Eye (tissue), 1 donor: Measurements from ENCODE around the gene GSK3A.

Experiments
- DNase-seq: peaks from one replicate; pipeline ENCODE4 v3.0.0-alpha.2; 2015

GSK3A gene

DNA sequence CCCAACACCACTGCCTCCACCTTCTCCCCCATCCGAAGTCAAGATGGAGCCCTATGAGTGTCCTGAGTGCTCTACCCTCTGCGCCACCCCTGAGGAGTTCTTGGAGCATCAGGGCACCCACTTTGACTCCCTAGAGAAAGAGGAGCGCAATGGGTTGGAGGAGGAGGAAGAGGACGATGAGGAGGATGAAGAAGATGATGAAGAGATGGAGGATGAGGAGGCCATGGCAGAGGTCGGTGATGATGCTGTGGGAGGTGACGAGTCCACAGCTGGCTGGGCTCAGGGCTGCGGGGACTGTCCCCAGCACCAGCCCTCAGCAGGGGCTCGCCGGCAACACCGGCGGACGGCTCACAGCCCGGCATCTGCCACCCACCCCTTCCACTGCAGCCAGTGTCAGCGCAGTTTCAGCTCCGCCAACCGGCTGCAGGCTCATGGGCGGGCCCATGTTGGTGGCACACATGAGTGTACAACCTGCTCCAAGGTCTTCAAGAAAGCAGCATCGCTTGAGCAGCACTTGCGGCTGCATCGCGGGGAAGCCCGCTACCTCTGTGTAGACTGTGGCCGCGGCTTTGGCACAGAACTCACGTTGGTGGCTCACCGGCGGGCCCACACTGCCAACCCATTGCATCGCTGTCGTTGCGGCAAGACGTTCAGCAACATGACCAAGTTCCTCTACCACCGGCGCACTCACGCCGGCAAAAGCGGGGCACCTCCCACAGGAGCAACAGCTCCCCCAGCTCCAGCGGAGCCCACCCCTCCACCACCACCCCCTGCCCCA is 17.3 kb downstream of the GSK3A start:
- DNase-seq, result no peak

DNA sequence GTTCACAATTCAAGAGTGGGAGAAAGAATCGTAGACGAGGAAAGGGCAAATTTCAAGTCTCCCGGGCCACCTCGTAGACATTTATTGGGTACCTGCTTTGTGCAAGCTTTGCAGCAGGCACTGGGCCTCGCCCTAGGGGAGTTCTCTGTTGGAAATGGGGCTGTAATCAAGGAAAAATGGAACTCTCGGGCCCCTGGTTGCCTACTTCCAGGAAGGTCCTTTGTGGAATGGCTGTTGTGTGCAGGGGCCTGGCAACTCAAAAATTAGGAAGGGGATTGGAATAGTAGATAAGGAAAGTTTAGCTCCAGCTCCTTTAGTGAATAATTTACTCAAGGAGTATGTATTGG is 21.7 kb downstream of the GSK3A start:
- no peak for DNase-seq

DNA sequence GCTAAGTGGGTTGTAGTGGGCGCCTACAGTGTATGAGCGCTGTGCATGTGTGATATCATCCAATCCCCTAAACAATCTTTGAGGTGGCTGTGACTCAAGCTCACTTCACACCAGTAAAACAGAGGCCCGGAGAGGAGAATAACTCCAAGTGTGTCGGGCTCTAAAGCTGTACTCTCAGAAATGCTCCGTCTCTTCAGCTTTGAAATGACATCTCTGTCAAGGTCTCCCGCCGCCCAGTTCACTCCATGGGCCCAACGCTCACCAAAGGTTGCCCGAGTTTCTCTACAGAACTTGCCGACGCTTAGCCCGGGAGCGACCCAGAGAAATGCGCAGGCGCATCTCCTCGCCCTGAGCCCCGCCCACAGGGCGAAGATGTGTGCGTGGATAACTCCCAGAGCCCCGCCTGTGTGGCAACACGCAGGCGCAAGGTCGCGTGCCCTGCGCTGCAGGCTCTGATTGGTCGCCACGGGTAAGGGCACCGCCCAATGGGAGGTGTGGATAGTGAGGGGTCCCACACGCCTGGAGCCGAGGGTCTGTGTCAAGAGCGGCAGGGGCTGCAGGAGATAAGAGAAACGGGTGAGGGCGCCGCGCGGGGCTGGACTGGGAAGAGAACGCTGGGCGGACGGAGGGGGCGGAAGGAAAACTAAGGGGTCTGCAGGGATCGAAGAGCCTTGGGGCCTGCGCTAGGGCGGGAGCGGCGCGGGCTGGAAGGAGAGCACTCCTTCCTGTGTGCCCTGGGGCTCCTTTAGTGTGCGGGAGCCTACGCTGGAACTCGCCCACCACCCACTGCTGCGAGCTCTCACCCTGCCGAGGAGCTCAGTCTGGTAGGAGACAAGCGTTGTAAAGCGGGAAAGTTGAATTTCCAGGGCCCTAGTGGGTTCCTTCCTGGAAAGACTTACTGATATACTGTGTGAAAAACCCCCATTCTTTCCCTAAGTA is 22.3 kb downstream of the GSK3A start, which contains the start of gene ZNF526:
Gene ZNF526, plus strand, starts transcription at position 501 of the 939 bp plus-strand sequence. CDS start 4,092 bp downstream, outside the sequence.
- peak; percentile 99 for DNase-seq

DNA sequence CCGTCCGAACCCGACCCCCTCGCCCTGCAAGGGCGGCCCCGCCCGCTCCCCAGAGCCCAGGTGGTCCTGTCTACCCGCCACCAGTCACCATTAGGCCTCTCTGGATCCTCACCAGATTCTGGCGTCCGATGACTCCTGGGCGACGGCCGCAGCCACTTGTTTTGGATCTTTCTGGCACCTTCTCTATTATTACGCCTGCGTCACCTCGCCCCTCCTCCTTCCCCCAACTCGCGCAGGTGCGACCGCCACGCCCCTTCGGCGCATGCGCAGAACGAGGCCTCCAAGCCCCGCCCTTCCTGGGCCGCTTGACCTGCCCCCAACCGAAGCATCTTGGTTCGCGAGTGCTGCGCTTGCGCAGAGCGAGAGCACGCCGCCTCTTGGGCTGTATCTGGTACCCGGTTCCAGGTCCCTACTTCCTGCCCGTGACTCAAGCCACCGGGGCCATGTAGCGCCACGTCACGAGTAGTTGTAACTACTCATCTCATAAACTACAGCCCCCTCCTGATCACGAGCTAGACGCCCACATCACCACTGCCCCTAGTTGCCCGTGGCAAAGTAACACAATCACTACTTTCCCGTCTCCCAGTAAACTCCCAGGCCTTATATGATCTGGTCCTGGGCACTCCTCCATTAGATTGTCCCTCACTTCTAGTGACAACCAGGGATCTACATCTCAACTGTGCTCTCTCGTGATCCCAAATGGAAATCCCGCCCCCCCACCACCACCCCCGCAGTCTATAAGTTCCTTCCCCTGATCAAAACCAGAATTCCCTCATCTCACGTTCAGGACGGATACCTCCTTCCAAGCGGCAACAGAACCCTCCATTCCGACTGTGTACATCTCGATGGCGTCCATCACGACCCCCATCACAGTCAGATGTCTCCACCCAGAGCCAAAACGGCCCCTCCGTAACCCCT is 24.6 kb downstream of the GSK3A start, which contains the start of gene DEDD2:
Gene DEDD2, minus strand, starts transcription at position 158 of the 918 bp plus-strand sequence. CDS start 670 bp downstream, outside the sequence.
- DNase-seq, result peak; percentile 98

DNA sequence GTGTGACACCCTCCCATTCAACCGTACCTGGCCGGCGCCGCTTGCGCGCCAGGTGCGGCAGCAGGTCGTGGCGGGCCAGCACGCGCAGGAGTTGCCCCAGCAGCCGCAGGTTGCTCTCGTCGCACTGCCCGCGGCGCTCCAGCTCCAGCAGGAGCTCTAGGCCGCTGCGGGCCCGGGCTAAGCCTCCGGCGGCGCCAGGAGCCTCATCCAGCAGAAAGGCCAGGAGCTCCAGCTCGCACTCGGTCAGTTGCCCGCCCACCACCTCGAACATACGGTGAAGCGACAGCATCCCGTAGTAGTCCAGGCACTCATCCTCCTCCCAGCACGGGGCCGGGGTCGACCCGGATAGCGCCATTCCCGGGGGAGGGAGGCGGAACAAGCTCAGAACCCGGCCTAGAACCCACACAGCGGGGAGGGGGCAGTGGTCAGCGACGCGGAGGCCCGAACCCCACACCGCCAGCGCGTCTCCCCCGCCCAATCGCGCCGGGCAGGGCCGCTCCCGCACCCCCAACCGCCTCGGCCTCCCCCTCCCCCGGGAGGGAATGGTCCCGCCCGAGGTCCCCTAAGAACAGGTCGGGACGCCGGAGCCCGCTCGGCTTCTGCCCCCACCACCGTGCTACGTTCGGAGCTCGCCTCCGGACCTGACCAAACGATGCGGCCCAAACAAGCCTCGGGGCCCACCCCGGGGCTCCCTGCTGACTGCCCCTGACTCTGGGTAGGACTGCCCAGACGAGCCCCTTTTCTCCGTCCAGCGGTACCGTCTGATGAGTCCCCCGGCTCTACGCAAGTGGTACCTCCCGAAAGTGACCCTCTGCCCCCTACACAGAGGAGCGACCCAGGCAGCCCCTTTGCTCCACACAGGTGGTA is 25.5 kb downstream of the GSK3A start:
- DNase-seq, result no peak

DNA sequence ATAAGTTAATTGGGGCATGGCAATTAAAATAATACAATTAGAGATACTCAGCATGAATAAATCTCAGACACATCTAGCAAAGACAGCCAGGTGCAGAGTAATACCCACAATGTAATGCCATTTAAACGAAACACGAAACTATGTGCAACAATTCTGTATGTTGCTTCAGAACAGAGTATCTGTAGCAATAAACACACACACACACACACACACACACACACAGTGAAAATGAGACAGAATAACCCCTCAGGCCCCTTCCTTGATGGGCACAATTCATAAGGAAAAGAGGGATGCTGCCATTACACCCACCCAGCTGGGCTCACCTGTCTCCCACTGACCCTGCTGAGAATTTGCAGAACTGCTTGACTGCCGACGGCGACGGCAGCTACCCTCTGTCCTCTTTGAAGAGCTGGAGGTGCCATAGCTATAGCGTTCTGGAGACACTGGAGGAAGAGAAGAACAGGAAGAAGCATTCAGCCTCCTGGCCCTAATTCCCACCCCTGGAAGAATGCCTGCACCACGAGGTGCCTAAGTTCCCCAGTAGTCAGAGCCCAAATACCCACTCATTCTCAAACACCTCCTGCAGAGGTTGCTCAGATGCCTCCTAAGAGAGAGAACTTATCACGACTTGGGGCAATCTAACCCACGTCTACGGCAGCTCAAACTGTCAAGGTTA is 27.5 kb downstream of the GSK3A start:
- DNase-seq, result no peak

DNA sequence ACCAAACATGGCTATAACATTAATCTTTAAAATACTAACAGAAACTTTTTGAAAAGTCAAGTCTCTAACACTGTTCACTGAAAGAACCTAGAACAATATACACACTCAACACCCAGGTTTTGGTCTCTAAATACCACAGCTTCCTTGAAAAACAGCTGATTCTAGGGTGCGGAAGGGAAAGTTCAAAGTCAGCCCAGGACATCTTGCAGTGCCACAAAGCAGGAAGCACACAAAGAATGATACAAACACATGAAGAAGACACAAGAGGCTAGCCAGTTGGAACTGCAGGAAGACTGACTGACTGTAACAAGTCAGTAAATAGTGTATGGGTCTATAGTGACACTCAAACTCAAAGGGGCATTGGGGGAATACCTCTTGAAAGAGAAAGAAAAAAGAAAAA is 29.5 kb downstream of the GSK3A start:
- no peak for DNase-seq

DNA sequence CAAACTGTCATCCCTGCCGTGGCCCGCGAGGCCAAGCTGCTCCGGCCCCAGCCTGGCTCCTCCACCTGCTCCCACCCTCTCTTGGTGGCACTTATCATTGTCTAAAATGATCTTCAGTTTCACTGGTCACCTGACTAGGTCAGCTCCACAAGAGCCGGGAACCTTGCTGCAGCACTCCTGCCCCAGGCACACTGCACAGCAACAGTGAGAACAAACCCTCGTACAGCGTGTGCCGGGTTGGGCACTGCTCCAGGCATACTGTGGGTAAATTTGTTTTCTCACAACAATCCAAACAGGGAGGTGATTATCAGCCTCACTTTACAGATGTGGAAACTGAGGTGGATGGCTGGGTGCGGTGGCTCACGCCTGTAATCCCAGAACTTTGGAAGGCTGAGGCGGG is 33.8 kb downstream of the GSK3A start:
- no peak for DNase-seq

DNA sequence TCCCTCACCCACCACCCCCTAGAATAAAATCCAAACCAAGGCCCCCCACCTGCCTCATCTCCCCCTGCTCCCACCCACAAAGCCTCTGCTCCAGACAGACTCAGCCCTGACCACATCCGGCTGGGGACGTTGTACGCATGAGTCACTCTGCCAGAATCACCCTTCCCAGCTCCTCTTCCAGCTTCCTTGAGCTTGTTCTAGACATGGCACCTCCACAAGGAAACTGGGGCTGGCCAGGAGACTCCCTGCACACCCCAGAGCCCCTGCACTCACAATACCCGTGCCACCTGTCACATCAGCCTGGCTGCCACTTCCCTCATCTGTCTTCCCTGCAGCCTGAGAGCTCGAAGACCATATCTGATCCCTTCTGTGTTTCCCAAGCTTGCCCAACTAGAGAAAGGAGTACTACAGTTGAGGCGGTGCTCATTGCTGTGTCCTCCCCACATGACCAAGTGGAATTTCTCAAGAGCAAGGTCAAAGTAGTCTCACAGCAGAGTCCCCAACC is 34.6 kb downstream of the GSK3A start:
- DNase-seq, result no peak

DNA sequence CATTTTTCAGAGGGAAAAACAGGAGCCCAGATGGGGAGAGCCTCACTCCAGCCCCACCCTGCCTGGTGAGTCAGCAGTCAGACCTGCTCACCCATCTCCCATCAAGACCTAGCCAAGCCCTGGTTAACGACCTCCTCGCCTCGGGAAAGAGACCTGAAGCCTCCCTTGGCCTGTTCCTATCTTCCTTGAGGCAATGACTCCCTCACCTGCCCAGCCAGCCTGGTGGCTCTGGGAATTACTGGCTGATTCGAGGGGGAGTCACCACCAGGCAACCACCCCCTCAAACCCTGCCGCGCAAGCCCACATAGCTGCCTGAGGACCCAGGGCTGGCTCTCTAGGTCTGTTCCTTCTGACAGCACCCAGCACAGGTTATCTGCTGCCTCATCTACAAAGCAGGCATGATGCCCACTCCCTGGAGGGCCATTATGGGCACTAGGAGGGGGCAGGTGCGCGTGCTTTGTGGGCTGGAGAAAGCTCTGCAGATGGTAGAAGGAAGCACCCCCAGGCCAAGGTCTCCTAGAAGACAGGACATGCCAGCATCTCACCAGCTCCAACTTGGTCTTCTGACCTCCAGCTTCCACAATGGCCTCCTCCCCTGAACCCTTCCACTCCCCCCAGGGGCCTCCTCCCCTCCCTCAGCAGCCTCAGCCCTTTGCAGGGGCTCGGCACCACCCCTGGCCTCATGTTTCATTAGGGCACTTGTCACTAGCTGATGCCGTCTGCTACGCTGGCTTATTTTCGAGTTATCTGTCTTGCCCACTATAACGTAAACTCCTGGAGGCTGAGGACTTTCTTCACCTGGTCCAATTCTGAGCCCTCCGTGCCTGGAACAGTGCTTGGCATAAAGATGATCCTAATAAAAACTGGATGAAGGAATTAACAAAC is 35.3 kb downstream of the GSK3A start:
- no peak for DNase-seq

DNA sequence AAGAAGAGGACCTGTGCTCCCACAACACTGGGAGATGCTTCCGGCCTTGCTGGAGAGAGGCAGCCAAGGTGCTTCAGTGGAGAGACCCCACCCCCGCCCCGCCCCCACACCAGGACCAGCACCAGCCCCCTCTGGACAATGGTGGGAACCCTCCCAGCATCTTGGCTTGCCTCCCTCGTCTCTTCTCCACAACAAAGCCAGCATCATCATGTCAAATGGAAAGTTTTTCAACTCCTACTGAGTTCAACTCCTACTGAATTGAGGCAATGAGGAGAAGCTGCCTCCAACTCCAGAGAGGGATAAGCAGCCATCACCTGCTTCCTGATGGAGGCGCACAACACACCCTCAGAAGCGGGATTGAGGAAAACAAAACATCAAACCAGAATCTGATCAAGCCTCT is 37.7 kb downstream of the GSK3A start:
- no peak for DNase-seq

DNA sequence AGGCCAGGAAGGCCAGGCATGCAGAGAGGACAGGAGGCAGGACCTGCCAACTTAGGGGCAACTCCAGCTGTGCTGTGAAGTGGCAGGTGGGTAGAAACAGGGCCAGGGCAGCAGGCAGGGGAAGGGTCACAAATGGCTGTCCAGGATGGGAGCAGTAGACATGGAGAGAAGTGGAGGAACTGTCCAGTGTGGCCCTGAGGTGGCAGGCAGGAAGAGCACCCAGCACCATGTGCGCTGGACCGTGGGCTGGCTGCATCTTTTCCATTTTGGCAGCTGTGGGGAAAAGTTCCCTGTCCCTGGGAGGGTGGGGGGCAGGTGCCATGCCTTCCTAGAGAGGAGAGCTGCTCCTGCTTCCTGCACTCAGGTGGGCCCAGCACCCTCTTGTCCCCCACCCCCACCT is 38.7 kb downstream of the GSK3A start:
- DNase-seq, result no peak

DNA sequence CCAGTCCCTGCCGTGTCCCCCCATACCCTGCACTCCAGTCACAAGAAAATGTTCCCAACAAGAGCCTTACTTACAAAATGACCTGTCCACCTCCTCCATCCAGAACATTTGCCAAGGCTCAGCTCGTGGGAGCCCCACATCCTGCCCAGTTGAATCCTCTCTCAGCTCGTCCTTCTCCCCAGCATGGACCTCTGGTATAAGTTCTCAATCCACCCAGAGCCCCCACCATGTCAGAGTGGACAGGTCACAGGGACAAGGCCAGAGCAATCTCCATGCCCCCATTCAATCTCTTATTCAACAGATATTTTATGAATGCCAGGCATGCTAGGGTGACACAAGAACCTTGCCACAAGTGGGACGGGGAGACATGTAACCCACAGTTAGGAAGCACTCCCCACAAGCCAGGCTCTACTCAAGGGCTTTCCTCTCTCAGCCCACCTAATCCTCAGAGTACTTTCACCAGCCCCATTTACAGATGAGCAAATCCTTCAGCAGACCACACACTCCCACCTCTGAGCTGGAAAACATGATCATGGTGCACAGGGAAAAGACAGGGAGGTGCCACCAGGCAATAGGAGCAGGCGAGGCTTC is 40.0 kb downstream of the GSK3A start:
- DNase-seq, result no peak

DNA sequence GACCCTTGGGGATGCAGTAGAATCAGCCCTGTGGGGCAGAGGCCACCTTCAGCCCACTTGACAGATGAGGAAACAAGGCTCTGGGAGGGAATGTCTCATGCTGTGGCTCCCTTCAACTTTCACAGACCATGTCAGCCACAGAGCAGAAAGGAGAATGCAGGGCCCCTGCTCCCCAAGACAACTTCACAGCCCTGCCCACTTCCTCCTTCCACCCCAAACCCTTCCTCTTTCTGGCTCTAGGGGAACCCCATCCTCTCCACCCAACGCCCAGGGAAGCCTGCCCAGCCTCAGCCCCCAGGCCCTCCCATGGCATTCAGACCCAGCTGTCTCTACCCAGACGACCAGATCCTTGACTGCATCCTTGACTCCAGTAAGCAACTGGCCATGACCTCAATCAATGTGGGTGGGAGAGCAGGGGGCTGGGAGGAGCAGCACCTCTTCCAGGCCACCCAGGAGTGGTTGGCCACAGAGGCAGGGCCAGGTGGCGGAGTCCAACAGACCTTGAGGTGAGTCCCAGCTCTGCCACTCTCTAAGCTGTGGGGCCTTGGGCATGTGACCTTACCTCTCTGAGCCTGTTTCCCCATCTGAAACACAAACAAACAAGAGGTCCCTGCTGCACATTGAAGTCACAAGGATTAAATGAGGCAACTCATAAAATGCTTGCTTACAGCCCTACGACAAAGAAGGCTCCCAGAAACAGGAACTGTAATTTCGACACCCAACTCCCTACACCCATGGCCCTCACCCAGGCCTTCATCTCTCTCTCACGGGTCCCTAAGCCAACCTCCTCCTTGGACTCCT is 40.7 kb downstream of the GSK3A start:
- DNase-seq, result no peak

DNA sequence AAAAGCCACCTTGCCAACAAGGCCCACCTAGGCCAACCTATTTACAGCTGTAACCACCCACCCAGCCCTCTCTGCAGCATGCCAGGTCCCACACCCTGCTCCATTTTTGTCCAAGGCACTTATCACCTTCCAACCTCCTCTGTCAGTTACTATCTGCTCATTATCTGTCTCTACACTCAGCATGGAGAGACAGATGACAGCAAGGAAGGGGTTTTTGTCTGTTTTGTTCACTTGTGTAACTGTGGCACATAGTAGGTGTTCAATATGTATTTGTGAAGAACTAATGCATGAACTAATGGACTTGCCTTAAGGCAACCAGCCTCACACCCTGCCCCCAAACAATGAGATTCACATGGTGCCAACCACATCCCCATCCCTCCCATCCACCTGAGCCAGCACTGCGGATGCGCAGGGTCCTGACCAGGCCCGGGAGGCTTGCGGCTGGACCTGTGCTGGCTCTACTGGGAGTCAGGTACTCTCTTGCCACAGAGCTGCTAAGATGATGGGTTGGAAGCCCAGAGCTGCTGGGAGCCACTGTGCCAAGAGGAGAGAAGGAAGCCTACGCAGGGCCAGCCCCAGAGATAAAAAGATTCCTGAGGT is 42.2 kb downstream of the GSK3A start:
- DNase-seq, result no peak

DNA sequence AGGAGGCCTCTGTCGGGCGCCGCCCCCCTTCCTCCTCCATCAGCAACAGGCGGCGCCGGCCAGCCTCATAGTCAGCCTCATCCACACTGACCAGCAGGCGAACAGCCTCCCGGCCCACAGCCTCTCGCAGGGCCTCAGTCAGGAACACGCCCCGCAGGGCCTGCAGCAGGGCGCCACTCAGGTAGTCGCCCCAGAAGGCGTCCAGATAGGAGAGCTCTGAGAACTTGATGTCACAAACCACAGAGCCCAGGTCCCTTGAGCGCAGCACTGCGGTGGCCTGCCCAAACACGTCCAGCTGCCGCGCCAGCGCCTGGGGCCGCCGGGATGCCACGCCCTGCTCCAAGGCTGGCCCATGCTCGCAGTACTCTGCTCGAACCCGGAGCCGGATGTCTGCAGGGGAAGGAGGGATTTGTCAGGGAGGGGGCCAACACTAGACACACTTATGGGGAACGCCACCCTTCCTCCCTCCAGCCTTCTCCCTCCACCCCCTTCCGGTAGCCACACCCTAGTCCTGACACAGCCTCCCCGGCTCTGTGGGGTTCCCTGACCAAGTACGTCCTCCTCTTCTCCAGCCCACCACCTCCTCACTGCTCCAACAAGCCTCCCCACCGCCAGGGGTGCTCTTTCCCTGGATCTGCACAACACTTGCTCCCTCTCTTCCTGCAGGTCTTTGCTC is 42.8 kb downstream of the GSK3A start:
- no peak for DNase-seq

DNA sequence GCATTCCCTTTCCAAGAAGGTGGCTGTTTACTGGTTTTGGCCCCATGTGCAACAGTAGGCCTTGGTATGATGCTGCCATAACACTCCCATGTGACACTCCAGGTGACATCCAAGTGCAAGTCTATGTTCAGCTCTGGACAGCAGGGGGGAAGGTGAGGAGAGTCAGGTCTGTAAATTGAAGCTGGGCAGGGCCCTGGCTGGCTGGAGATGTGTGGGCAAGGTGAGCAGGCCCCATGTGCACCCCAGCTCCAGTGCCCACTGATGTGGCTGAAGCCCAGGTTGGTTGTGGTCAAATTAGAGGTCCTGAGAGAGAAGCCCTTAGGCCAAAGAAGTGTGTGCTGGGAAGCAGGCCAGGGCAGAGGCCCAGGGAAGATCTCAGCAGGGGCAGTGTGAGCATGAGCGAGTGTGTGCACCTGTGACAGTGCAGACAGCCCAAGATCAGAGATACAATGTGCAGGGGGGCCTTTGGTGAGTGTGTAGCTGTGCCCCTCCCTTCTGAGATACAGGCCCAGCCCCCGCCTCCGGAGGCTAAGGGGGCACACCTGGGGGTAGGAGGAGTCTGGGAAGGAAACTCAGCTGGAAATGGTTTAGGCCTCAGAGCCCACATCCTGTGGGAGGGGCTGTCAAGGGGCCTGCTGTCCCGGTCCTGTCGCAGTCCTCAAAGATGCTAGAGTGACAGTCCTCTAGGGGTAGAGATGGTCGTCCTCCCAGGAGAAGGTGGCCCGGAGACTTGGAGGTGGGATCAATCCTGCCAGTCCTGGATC is 43.5 kb downstream of the GSK3A start:
- DNase-seq, result no peak
